ENCODE data around the gene ATXN7L3.
"Not testable (repeated sequence)": the region's sequence is repeated elsewhere in the genome, so short reads cannot be mapped to it uniquely, and the experiment has no call there.

The ATXN7L3 gene

GRCh38 chr17:44199553-44200477 lies at the start of gene ATXN7L3:
Gene ATXN7L3, minus strand, starts transcription at chr17:44199884. Its CDS starts 1,814 bp downstream, at chr17:44198070.
- H3K4me3 ChIP-seq (ENCODE audit: low read length) = peak within 1 kb of the TSS; percentile 80
- peak; percentile 93 for DNase-seq (ENCODE audit: low read depth)
- no peak for TF ChIP-seq CTCF (conservative IDR thresholded peaks at IDR 0.05; ENCODE audit: low read depth, low read length)

GRCh38 chr17:44247876-44248736 lies 48.4 kb upstream of the ATXN7L3 start:
- DNase-seq (ENCODE audit: low read depth) = no peak
- no peak for TF ChIP-seq CTCF (conservative IDR thresholded peaks at IDR 0.05; ENCODE audit: low read depth, low read length)
- no peak overlapping the region for H3K4me3 ChIP-seq (ENCODE audit: low read length)

GRCh38 chr17:44247440-44247841 lies 47.8 kb upstream of the ATXN7L3 start:
- DNase-seq (ENCODE audit: low read depth) = no peak
- no peak for TF ChIP-seq CTCF (conservative IDR thresholded peaks at IDR 0.05; ENCODE audit: low read depth, low read length)
- no peak overlapping the region for H3K4me3 ChIP-seq (ENCODE audit: low read length)

GRCh38 chr17:44241106-44241624 lies 41.5 kb upstream of the ATXN7L3 start:
- no peak overlapping the region for H3K4me3 ChIP-seq (ENCODE audit: low read length)
- TF ChIP-seq CTCF (conservative IDR thresholded peaks at IDR 0.05; ENCODE audit: low read depth, low read length) = no peak
- no peak for DNase-seq (ENCODE audit: low read depth)

GRCh38 chr17:44237886-44238285 lies 38.2 kb upstream of the ATXN7L3 start:
- H3K4me3 ChIP-seq (ENCODE audit: low read length); DNase-seq (ENCODE audit: low read depth): not testable (repeated sequence)

- DNase-seq (ENCODE audit: low read depth) = no peak
- H3K4me3 ChIP-seq (ENCODE audit: low read length) = no peak overlapping the region
- no peak for TF ChIP-seq CTCF (conservative IDR thresholded peaks at IDR 0.05; ENCODE audit: low read depth, low read length)
Observed at GRCh38 chr17:44236444-44236991, 36.8 kb upstream of the ATXN7L3 start.

- no peak for TF ChIP-seq CTCF (conservative IDR thresholded peaks at IDR 0.05; ENCODE audit: low read depth, low read length)
- no peak overlapping the region for H3K4me3 ChIP-seq (ENCODE audit: low read length)
- no peak for DNase-seq (ENCODE audit: low read depth)
Observed at GRCh38 chr17:44235583-44235936, 35.9 kb upstream of the ATXN7L3 start.
